Pancreas (tissue), 10 donors: ENCODE measurements around the gene CBX4. TPM values are rescaled to one million over a fixed set of nuclear protein-coding genes. Genes with fewer than 3 reads are reported as not detected.

ENCODE experiments used
- ATAC-seq, 4 donors: fragments of 200-7000 bp; cut with Tn5 transposase; one replicate each; pipeline versions ENCODE4 v1.8.0 to v1.9.1; 2020; ENCODE audit warnings: mild to moderate bottlenecking in 4 of 4, moderate library complexity in 4 of 4
- DNase-seq, 6 donors: peaks; one replicate each; pipeline ENCODE4 v3.0.0-alpha.2; 2020
- FAIRE-seq: peaks from 2 replicates; lab custom pipeline; 2012; peaks lifted over from hg19 to GRCh38; lab: Jason Lieb, UNC
- H3K27ac ChIP-seq, 4 donors: fragments of 200-600 bp; sonication (generic); 1 replicate in 3 of 4; 2 replicates in 1 of 4; pipeline versions ENCODE4 v1.5.0 to v1.8.0; 2020
- H3K27me3 ChIP-seq, 4 donors: fragments of 200-600 bp; one replicate each; pipeline ENCODE4 v1.8.0; 2021
- H3K36me3 ChIP-seq, 3 donors: fragments of 200-600 bp; sonication (generic) in 1 of 3; one replicate each; pipeline versions ENCODE4 v1.5.0 to v1.8.0; 2020 to 2021
- H3K4me1 ChIP-seq, 3 donors: fragments of 200-600 bp; one replicate each; pipeline ENCODE4 v1.8.0; 2021
- H3K4me3 ChIP-seq, 4 donors: fragments of 200-600 bp; sonication (generic) in 2 of 4; one replicate each; pipeline versions ENCODE4 v1.5.0 to v1.8.0; 2020 to 2021
- H3K9me3 ChIP-seq, 4 donors: fragments of 200-600 bp; one replicate each; pipeline ENCODE4 v1.8.0; 2021
- WGBS, 2 donors: extraction: QIAGEN DNeasy Blood & Tissue Kit; methylation state at CpG; one replicate each; pipeline ENCODE4 v1.1.7; 2013; 5-methylcytosine and 5-hydroxymethylcytosine counted together
- intact Hi-C, 3 donors: fragments of 100-400 bp; cut with DNase I; formaldehyde crosslinking; loops; one replicate each; pipeline versions ENCODE4 v1.11.1 to v1.14.2; 2022
- polyA plus RNA-seq, 2 donors: library from polyadenylated mRNA; stranded (reverse); fragments of 200-250 nt; gene quantifications; one replicate each; pipeline ENCODE4 v1.2.3, GENCODE V29; 2013
- total RNA-seq, 6 donors: library from RNA; stranded (reverse); fragmentation: NEBNext Ultra II Directional in 4 of 6; extraction: Animal tissue kit (Norgen Biotek cat#: 25700) in 4 of 6; gene quantifications; one replicate each; pipeline versions ENCODE4 v1.2.1 to v1.2.4, GENCODE V29; 2021 to 2023
- TF ChIP-seq, protein P1 (sequence below), 4 donors: fragments of 200-600 bp; sonication (generic) in 3 of 4; IDR thresholded peaks; one replicate each; pipeline versions ENCODE4 v1.5.0 to v1.8.0; 2021; ENCODE audit warnings: antibody characterized with exemption in 4 of 4
- donor health status: healthy with polysubstance abuse.
- donor health status: DM: no; HTN: no; CAD: no; lungs with moderate emphysema.
- donor health status: DM: no; HTN: no; CAD: no.
- donor health status: control.
- donor health status: control.
- donor health status: Bipolar disorder and iron deficiency.
- donor health status: DM: yes; HTN: yes; CAD: no.
- donor health status: DM: no; HTN: no; CAD: no.
- donor health status: DM: no; HTN: no; CAD: no.
- donor health status: DM: yes; HTN: yes; CAD: no.

The CBX4 gene
- total and polyA plus RNA-seq, 8 donors, result 11.1 to 42.4 (median 18.0) TPM

- peaks cover 0 to 24% (median 1%) of the 10 kb centered on the region in 4 donors for H3K27me3 ChIP-seq
- FAIRE-seq, result no peak
- no peak for ATAC-seq
- H3K27ac ChIP-seq, result no peak overlapping the region
- H3K36me3 ChIP-seq, result no peaks in the 10 kb centered on the region
- no peaks in the 10 kb centered on the region for H3K9me3 ChIP-seq
- H3K4me3 ChIP-seq, result peak overlapping the region; percentile 31 to 60 (median 46)
- TF ChIP-seq, protein P1, sequence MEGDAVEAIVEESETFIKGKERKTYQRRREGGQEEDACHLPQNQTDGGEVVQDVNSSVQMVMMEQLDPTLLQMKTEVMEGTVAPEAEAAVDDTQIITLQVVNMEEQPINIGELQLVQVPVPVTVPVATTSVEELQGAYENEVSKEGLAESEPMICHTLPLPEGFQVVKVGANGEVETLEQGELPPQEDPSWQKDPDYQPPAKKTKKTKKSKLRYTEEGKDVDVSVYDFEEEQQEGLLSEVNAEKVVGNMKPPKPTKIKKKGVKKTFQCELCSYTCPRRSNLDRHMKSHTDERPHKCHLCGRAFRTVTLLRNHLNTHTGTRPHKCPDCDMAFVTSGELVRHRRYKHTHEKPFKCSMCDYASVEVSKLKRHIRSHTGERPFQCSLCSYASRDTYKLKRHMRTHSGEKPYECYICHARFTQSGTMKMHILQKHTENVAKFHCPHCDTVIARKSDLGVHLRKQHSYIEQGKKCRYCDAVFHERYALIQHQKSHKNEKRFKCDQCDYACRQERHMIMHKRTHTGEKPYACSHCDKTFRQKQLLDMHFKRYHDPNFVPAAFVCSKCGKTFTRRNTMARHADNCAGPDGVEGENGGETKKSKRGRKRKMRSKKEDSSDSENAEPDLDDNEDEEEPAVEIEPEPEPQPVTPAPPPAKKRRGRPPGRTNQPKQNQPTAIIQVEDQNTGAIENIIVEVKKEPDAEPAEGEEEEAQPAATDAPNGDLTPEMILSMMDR (IDR thresholded peaks at IDR 0.05), result no peak
- intact Hi-C loops, result no loop called here
- WGBS, 2 donors, result 11 to 12% methylated on average over 51 to 66 of the region's 66 CpGs
- DNase-seq, result peak in 2 of 6 donors; percentile 32
- H3K4me1 ChIP-seq, result peaks cover 11 to 31% (median 19%) of the 10 kb centered on the region in 3 donors
Observed at GRCh38 chr17:79842656-79843473, 3.6 kb upstream of the CBX4 start.

DNA sequence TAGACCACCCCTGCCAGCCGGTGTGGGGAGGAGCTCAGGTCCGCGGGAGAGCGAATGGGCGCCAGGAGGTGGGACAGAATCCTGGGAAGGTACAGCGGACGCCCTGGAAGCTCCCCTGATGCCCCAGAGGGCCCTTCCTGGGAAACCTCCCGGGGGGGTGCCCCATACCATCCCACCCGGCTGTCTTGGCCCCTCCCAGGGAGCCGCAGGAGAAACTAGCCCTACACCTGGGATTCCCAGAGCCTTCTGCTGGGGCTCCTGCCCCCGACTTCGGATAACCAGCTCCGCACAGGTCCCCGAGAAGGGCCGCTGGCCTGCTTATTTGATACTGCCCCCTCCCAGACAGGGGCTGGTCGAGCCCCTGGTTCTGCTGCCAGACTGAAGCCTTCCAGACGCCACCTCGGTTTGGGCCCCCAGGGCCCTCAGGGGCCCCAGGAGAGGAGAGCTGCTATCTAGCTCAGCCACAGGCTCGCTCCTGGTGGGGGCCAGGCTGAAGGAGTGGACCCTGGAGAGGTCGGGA, 3.0 kb upstream of the CBX4 start:
- DNase-seq (peak in 4 of 6 donors; percentile 14 to 37 (median 28)), FAIRE-seq (no peak), ATAC-seq (no peak)
- Histone ChIP-seq H3K27me3 (peaks cover 0 to 24% (median 1%) of the 10 kb centered on the region in 4 donors), H3K4me1 (peaks cover 11 to 35% (median 19%) of the 10 kb centered on the region in 3 donors), H3K27ac (no peak overlapping the region), H3K9me3 (no peaks in the 10 kb centered on the region), H3K4me3 (no peak overlapping the region), H3K36me3 (no peaks in the 10 kb centered on the region)
- intact Hi-C loops, result no loop called here
- WGBS, 2 donors, result 20 to 23% methylated on average over 20 of the region's 20 CpGs
- TF ChIP-seq, protein P1 (IDR thresholded peaks at IDR 0.05), result no peak

GRCh38 chr17:79841369-79842135, 2.3 kb upstream of the CBX4 start:
- H3K36me3 ChIP-seq, result no peaks in the 10 kb centered on the region
- H3K9me3 ChIP-seq, result no peaks in the 10 kb centered on the region
- WGBS, 2 donors, result 8 to 9% methylated on average over 55 of the region's 55 CpGs
- ATAC-seq (no peak), FAIRE-seq (no peak), DNase-seq (peak in 3 of 6 donors; percentile 14 to 47 (median 25))
- H3K27me3 ChIP-seq, result peaks cover 0 to 24% (median 1%) of the 10 kb centered on the region in 4 donors
- peaks cover 11 to 41% (median 23%) of the 10 kb centered on the region in 3 donors for H3K4me1 ChIP-seq
- no peak overlapping the region for H3K4me3 ChIP-seq
- no peak overlapping the region for H3K27ac ChIP-seq
- TF ChIP-seq, protein P1 (IDR thresholded peaks at IDR 0.05), result no peak
- intact Hi-C loops, result no loop called here

- FAIRE-seq (no peak), ATAC-seq (no peak), DNase-seq (peak in 2 of 6 donors; percentile 23 to 26)
- WGBS, 2 donors, result 4 to 7% methylated on average over 19 of the region's 19 CpGs
- intact Hi-C loops, result no loop called here
- peaks cover 17 to 47% (median 29%) of the 10 kb centered on the region in 3 donors for H3K4me1 ChIP-seq
- H3K36me3 ChIP-seq, result no peaks in the 10 kb centered on the region
- H3K27ac ChIP-seq, result no peak overlapping the region
- peaks cover 0 to 24% (median 1%) of the 10 kb centered on the region in 4 donors for H3K27me3 ChIP-seq
- no peaks in the 10 kb centered on the region for H3K9me3 ChIP-seq
- TF ChIP-seq, protein P1 (IDR thresholded peaks at IDR 0.05), result no peak
- H3K4me3 ChIP-seq, result peak overlapping the region in 1 of 4 donors; percentile 49
Observed at GRCh38 chr17:79840989-79841286, 1.7 kb upstream of the CBX4 start.
